Duodenal mucosa (tissue), 2 donors: ENCODE results near the gene PLAC1.

ENCODE experiments used
- H3K27ac ChIP-seq: one replicate; pipeline ENCODE4 v1.7.0; 2013; ENCODE audit warnings: low read depth, low read length
- H3K27me3 ChIP-seq, 2 donors: one replicate each; pipeline ENCODE4 v1.7.0; 2013; ENCODE audit warnings: low read length in 2 of 2, control low read depth in 1 of 2; ENCODE audit not compliant: insufficient read depth in 2 of 2, control insufficient read depth in 1 of 2
- H3K36me3 ChIP-seq, 2 donors: one replicate each; pipeline ENCODE4 v1.7.0; 2013; ENCODE audit warnings: low read length in 2 of 2, control low read depth in 1 of 2; ENCODE audit not compliant: insufficient read depth in 2 of 2, control insufficient read depth in 1 of 2
- H3K4me1 ChIP-seq, 2 donors: one replicate each; pipeline ENCODE4 v1.7.0; 2013; ENCODE audit warnings: low read length in 2 of 2, control low read depth in 1 of 2; ENCODE audit not compliant: insufficient read depth in 2 of 2, control insufficient read depth in 1 of 2
- H3K4me3 ChIP-seq, 2 donors: one replicate each; pipeline ENCODE4 v1.7.0; 2013; ENCODE audit warnings: low read length in 2 of 2, low read depth in 1 of 2
- H3K9ac ChIP-seq, 2 donors: one replicate each; pipeline ENCODE4 v1.7.0; 2013; ENCODE audit warnings: low read length in 2 of 2, low read depth in 1 of 2
- H3K9me3 ChIP-seq, 2 donors: one replicate each; pipeline ENCODE4 v1.7.0; 2013; ENCODE audit warnings: low read length in 2 of 2, control low read depth in 1 of 2; ENCODE audit not compliant: control insufficient read depth in 1 of 2

Gene PLAC1

GRCh38 chrX:134658002-134658759 is at the start of gene PLAC1:
PLAC1 (minus strand) TSS chrX:134658471; CDS start chrX:134566682, 91,789 bp downstream.
- H3K9ac ChIP-seq = no peak within 1 kb of the TSS
- no peaks in the 10 kb centered on the region for H3K36me3 ChIP-seq
- no peaks in the 10 kb centered on the region for H3K9me3 ChIP-seq
- no peaks in the 10 kb centered on the region for H3K4me1 ChIP-seq
- H3K4me3 ChIP-seq = no peak within 1 kb of the TSS
- no peaks in the 10 kb centered on the region for H3K27me3 ChIP-seq
- no peak within 1 kb of the TSS for H3K27ac ChIP-seq

GRCh38 chrX:134706138-134706537 is 47.9 kb upstream of the PLAC1 start:
- Histone ChIP-seq H3K27ac (no peak overlapping the region), H3K27me3 (no peaks in the 10 kb centered on the region), H3K9ac (no peak overlapping the region), H3K36me3 (no peaks in the 10 kb centered on the region), H3K4me3 (no peak overlapping the region), H3K4me1 (no peaks in the 10 kb centered on the region), H3K9me3 (no peaks in the 10 kb centered on the region)

GRCh38 chrX:134695999-134696398 is 37.7 kb upstream of the PLAC1 start:
- H3K36me3 ChIP-seq = no peaks in the 10 kb centered on the region
- H3K4me1 ChIP-seq = no peaks in the 10 kb centered on the region
- H3K9me3 ChIP-seq = no peaks in the 10 kb centered on the region
- H3K9ac ChIP-seq = no peak overlapping the region
- no peaks in the 10 kb centered on the region for H3K27me3 ChIP-seq
- H3K4me3 ChIP-seq = no peak overlapping the region
- H3K27ac ChIP-seq = no peak overlapping the region

GRCh38 chrX:134694333-134695322 is 36.4 kb upstream of the PLAC1 start:
- no peak overlapping the region for H3K9ac ChIP-seq
- H3K27me3 ChIP-seq = no peaks in the 10 kb centered on the region
- H3K4me1 ChIP-seq = no peaks in the 10 kb centered on the region
- H3K4me3 ChIP-seq = no peak overlapping the region
- H3K27ac ChIP-seq = no peak overlapping the region
- H3K9me3 ChIP-seq = no peaks in the 10 kb centered on the region
- H3K36me3 ChIP-seq = no peaks in the 10 kb centered on the region

GRCh38 chrX:134693644-134694043 is 35.4 kb upstream of the PLAC1 start:
- Histone ChIP-seq H3K27me3 (no peaks in the 10 kb centered on the region), H3K9ac (no peak overlapping the region), H3K4me1 (no peaks in the 10 kb centered on the region), H3K27ac (no peak overlapping the region), H3K4me3 (no peak overlapping the region), H3K9me3 (no peaks in the 10 kb centered on the region), H3K36me3 (no peaks in the 10 kb centered on the region)

GRCh38 chrX:134692990-134693389 is 34.7 kb upstream of the PLAC1 start:
- Histone ChIP-seq H3K9me3 (no peaks in the 10 kb centered on the region), H3K27me3 (no peaks in the 10 kb centered on the region), H3K4me1 (no peaks in the 10 kb centered on the region), H3K27ac (no peak overlapping the region), H3K36me3 (no peaks in the 10 kb centered on the region), H3K9ac (no peak overlapping the region), H3K4me3 (no peak overlapping the region)

GRCh38 chrX:134692233-134692632 is 34.0 kb upstream of the PLAC1 start:
- H3K9me3 ChIP-seq = no peaks in the 10 kb centered on the region
- no peaks in the 10 kb centered on the region for H3K36me3 ChIP-seq
- no peak overlapping the region for H3K4me3 ChIP-seq
- no peak overlapping the region for H3K9ac ChIP-seq
- no peak overlapping the region for H3K27ac ChIP-seq
- no peaks in the 10 kb centered on the region for H3K27me3 ChIP-seq
- H3K4me1 ChIP-seq = no peaks in the 10 kb centered on the region

- no peaks in the 10 kb centered on the region for H3K36me3 ChIP-seq
- no peak overlapping the region for H3K9ac ChIP-seq
- H3K4me1 ChIP-seq = no peaks in the 10 kb centered on the region
- no peaks in the 10 kb centered on the region for H3K9me3 ChIP-seq
- H3K27me3 ChIP-seq = no peaks in the 10 kb centered on the region
- no peak overlapping the region for H3K4me3 ChIP-seq
- H3K27ac ChIP-seq = no peak overlapping the region
These were observed 33.2 kb upstream of the PLAC1 start for GRCh38 chrX:134691453-134691852.

- no peak overlapping the region for H3K4me3 ChIP-seq
- H3K36me3 ChIP-seq = no peaks in the 10 kb centered on the region
- H3K9ac ChIP-seq = no peak overlapping the region
- no peaks in the 10 kb centered on the region for H3K9me3 ChIP-seq
- H3K4me1 ChIP-seq = no peaks in the 10 kb centered on the region
- no peak overlapping the region for H3K27ac ChIP-seq
- H3K27me3 ChIP-seq = no peaks in the 10 kb centered on the region
These were observed 30.6 kb upstream of the PLAC1 start for GRCh38 chrX:134688839-134689238.
